ENCODE measurements around the gene CIDEC. TPM values are rescaled to one million over a fixed set of nuclear protein-coding genes. Genes with fewer than 3 reads are reported as not detected.

Gene CIDEC
- total RNA-seq (1 to 10 TPM; 1.1 to 1.6 TPM), polyA plus RNA-seq (ENCODE audit: insufficient read depth, low read depth, low replicate concordance) (2.9 TPM)
- long read RNA-seq, donor 1, partial matches to known transcripts: 6 of 6 reads
- long read RNA-seq, donor 1, other reads (novel, unspliced or antisense): 0 of 6 reads
- long read RNA-seq, donor 2: 0 reads

DNA sequence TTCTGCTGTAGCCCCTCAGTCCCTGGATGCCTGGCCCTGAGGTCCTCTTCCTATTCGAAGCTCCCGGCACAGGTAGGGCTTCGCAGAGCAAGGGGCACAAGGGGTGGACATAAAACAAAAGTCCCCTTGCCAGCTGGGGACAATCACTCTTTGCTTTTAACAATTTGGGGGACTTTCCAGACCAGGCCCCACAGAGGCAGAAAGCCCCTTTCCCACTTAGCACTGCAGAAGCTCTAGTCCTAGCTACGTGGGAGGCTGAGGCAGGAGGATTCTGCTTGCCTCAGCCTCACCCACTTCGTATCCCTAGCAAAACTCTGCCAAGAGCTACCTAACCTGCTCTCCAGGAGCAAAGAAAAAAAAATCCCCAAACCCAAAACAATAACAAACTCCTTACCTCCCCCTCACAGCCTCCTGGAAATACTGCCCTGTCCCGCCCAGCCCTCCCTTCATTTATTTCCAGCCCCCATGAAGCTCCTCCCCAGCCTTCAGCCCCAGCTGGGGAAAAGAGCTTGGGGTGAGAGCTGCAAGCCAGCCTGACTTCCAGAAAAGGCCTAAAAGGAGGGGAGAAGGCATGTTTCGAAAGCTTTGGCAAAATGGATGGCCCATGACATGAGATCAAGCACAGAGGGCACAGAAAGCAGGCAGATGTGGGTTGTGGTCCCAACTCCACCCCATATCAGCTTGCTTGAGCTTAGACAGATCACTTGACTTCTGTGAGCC is at the start of gene CIDEC:
Gene CIDEC (minus strand): TSS at position 424 of the 720 bp plus-strand sequence. CDS start 1,767 bp downstream, outside the sequence.
- Histone ChIP-seq H3K27ac (no peak within 1 kb of the TSS), H3K4me1 (no peaks in the 10 kb centered on the region), H3K36me3 (ENCODE audit: low read depth, missing control alignments) (no peaks in the 10 kb centered on the region), H3K9me3 (no peaks in the 10 kb centered on the region), H3K27me3 (no peaks in the 10 kb centered on the region), H3K4me3 (no peak within 1 kb of the TSS)
- intact Hi-C loops (cut with DNase I; ENCODE audit: low total_unique reads): no loop called here
- 83 to 97% methylated on average over 7 of the region's 7 CpGs for WGBS, 2 donors
- no peak for DNase-seq
- TF ChIP-seq POLR2A (IDR thresholded peaks at IDR 0.05): no peak
- TF ChIP-seq, protein P1, sequence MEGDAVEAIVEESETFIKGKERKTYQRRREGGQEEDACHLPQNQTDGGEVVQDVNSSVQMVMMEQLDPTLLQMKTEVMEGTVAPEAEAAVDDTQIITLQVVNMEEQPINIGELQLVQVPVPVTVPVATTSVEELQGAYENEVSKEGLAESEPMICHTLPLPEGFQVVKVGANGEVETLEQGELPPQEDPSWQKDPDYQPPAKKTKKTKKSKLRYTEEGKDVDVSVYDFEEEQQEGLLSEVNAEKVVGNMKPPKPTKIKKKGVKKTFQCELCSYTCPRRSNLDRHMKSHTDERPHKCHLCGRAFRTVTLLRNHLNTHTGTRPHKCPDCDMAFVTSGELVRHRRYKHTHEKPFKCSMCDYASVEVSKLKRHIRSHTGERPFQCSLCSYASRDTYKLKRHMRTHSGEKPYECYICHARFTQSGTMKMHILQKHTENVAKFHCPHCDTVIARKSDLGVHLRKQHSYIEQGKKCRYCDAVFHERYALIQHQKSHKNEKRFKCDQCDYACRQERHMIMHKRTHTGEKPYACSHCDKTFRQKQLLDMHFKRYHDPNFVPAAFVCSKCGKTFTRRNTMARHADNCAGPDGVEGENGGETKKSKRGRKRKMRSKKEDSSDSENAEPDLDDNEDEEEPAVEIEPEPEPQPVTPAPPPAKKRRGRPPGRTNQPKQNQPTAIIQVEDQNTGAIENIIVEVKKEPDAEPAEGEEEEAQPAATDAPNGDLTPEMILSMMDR (IDR thresholded peaks at IDR 0.05): no peak

- TF ChIP-seq, protein P1 (IDR thresholded peaks at IDR 0.05): no peak
- no peak for TF ChIP-seq POLR2A (IDR thresholded peaks at IDR 0.05)
- Histone ChIP-seq H3K4me1 (no peaks in the 10 kb centered on the region), H3K27me3 (no peaks in the 10 kb centered on the region), H3K9me3 (no peaks in the 10 kb centered on the region), H3K4me3 (no peak overlapping the region), H3K36me3 (ENCODE audit: low read depth, missing control alignments) (no peaks in the 10 kb centered on the region), H3K27ac (no peak overlapping the region)
- intact Hi-C loops (cut with DNase I; ENCODE audit: low total_unique reads): no loop called here
- no peak for DNase-seq
- WGBS, 2 donors: 92% methylated on average over 2 to 23 of the region's 23 CpGs
Measured at GRCh38 chr3:9928158-9928557, 48.1 kb upstream of the CIDEC start.

GRCh38 chr3:9918261-9919038 is 38.4 kb upstream of the CIDEC start:
- Histone ChIP-seq H3K27me3 (no peaks in the 10 kb centered on the region), H3K4me3 (no peak overlapping the region), H3K36me3 (ENCODE audit: low read depth, missing control alignments) (no peaks in the 10 kb centered on the region), H3K27ac (no peak overlapping the region), H3K9me3 (no peaks in the 10 kb centered on the region), H3K4me1 (peaks cover 24% of the 10 kb centered on the region)
- intact Hi-C loops (cut with DNase I; ENCODE audit: low total_unique reads): no loop called here
- DNase-seq: no peak
- TF ChIP-seq, protein P1 (IDR thresholded peaks at IDR 0.05): no peak
- no peak for TF ChIP-seq POLR2A (IDR thresholded peaks at IDR 0.05)
- whole genome bisulfite sequencing, 2 donors: 95 to 97% methylated on average over 7 to 8 of the region's 8 CpGs

- H3K36me3 ChIP-seq (ENCODE audit: low read depth, missing control alignments): no peaks in the 10 kb centered on the region
- WGBS, 2 donors: 20 to 87% methylated on average over 1 to 10 of the region's 10 CpGs
- no peak for DNase-seq
- no peak overlapping the region for H3K4me3 ChIP-seq
- no peaks in the 10 kb centered on the region for H3K9me3 ChIP-seq
- intact Hi-C loops (cut with DNase I; ENCODE audit: low total_unique reads): no loop called here
- H3K27ac ChIP-seq: no peak overlapping the region
- TF ChIP-seq, protein P1 (IDR thresholded peaks at IDR 0.05): no peak
- TF ChIP-seq POLR2A (IDR thresholded peaks at IDR 0.05): no peak
- H3K4me1 ChIP-seq: peaks cover 24% of the 10 kb centered on the region
- H3K27me3 ChIP-seq: no peaks in the 10 kb centered on the region
Measured at GRCh38 chr3:9917820-9918219, 37.8 kb upstream of the CIDEC start.

All from testis (tissue), 5 donors.